NCI-H2081 treated with DMSO at 0.1 percent for 48 hours (cell line): ENCODE results near the gene CCDC146.
A peak's percentile ranks its signal among the peaks of the same experiment; 100 is the strongest.
"Not testable (repeated sequence)": the region's sequence is repeated elsewhere in the genome, so short reads cannot be mapped to it uniquely, and the experiment has no call there.

Source experiments
- DNase-seq: peaks from one replicate; lab custom pipeline; 2025; lab: John Stamatoyannopoulos, UW

Gene CCDC146

DNA sequence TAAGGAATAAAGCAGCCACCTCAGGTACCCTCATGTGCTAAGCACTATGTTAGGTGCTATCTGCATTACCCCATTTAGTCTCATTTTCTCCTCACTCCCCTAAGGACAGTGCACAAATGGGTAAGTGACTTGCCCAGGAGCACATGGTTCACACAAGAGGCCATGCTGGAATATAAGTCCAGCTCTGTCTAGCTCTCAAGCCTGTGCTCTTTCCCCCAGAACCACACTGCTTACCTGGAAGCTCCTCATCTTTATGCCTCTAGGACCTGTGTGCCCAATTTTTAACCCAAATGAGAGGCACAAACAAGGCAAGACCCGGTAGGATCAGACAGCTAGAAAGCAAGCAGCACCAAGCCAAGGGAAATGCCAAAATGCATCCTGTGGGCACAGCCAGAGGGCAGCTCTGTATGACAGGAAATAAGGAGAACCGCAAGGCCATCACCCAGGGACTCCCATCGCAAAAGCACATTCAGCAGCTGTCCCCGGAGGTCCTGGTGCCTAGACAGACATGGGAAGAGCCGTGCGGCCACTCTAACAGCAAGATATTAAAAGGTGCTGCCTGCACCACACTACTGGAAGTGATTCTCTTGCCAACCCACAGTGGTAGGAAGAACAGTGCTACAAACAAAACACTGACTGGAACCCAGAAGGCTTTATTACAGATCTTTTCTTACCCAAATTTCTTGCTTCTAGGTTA lies 205.7 kb downstream of the CCDC146 start:
- DNase-seq: no peak

DNA sequence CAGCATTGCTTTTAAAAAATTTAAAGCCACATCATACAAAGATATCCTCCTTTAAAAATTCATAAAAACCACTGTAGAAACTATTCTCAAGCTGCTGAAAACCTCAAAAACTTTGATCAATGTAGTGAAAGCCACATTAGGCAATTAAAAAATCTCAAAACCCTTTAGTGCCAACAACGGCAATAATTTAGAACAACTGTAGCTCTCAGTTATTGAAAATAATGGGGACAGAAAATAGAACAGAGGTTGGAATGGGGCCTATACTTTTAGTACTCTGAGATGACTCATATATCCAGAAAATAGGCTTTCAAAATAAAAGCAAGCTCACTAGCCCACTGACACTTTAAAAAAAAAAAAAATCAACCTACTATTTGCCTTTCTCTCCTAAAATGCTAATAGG lies 206.3 kb downstream of the CCDC146 start:
- DNase-seq: no peak

DNA sequence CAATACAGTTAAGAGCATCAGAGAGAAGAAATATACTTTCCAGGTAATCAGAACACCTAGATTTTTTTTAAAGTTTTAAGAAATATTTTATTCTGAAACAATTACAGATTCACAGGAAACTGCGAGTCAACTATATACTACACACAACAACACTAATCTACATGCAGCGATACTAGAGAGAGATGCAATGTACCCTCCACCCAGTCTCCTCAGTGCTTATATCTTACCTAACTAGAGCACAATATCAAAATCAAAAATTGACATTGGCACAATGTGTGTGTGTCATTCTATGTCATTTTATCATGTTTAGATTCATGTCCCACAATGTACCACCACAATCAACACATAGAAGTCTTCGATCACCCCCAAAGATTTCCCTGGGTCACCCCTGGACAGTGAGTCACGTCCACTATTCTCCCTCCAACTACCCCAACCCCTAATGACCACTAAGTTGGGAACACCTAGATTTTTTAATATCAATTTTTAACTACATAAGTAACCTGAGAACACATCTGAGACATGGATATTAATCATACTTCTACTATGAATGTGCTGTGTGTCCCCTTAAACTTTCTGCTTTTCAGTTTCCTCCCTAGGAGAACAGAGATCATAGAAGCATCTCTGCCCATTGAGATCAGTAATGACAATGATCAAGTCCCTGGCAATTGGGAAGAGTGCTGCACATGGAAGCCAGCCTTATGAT lies 207.2 kb downstream of the CCDC146 start:
- no peak for DNase-seq

DNA sequence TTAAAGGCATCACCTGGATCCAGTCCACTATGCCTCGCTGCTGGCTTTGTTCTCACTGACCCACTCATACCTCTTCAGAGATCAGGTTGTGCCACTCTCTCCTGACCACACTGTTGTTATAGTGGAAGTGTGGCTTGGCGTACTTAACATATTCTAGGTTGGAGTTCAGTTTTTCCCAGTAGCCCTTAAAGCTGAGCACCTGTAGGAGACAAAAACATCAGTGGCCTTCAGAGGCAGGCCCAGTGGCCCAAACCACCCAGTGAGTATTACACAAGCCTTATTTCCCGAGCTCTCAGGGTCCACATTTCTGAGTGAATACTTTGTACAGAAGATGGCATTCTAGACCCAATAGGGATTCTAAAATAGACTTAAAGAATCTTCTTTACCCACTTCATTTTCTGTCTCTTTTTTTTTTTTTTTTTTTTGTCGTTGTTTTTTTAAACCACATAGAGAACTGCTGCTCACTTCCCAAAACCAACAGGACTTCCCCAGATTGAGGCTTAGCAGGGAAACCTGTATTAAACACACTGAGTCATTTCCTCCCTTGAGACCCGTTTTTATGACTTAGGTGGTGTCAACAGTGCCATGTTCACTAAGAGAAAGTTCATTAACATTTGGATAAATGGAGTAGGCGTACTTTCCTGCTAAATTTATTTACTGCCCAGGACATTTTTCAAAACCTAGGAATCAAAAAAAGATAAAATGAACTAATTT lies 207.9 kb downstream of the CCDC146 start:
- no peak for DNase-seq

DNA sequence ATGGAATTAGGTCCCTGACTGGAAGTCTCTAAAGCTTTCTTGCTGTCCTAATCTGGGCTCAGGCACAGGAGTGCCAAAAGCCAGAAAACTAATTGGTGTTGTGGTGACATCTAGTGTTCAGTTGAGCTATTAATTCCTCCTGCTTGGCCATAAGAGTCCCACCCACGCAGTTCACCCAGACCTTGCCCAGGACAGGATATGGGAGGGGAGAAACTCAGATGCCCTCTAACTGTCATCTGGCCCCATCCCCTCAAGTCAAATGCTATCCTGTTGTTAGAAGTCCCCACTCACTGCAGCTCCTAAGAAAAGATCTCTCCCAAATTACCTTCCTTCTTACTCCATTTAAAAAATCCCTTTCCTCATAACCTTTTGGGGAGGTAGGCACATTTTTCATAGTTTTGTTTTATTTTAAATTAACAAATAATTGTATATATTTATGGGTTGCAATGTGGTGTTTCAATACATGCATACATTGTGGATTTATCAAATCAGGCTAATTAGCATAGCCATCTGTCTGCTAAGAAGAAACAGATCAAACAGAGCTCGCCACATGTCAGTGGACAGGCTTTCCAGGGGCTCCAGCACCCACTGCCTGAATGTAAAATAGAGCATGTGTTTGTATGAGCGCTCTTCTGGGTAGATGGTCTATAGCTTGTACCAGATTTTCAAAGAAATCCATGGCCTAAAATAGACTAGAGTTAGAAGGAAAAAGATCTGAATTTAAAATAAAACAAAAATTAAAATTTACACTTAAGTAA lies 209.7 kb downstream of the CCDC146 start:
- peak; percentile 62 for DNase-seq

DNA sequence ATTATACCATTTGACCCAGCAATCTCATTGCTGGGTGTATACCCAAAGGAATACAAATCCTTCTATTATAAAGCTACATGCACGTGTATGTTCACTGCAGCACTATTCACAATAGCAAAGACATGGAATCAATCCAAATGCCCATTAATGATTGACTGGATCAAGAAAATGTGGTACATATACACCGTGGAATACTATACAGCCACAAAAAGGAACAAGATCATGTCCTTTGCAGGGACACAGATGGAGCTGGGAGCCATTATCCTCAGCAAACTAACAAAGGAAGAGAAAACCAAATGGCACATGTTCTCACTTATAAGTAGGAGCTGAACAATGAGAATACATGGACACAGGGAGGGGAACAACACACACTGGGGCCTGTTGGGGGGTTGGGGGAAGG lies 211.6 kb downstream of the CCDC146 start:
- not testable (repeated sequence) for DNase-seq

DNA sequence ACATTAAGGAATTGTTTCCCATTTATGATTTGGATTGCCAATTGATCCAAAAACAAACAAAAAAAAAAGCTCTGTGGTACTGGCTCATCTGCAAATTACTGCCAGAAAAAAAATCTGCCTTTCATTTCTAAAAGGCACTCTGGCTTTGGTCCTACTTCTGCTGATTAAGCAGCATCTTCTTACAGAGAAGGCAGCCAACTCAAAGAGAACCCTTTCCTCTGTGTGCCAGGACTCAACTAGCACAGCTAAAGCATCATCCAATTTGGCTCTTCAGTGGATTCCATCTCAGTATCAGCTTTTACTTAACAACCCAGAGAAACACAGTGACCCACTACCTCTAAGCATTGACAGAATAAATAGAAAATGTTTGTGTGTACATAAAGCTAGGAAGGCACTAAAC lies 213.2 kb downstream of the CCDC146 start:
- DNase-seq: no peak

DNA sequence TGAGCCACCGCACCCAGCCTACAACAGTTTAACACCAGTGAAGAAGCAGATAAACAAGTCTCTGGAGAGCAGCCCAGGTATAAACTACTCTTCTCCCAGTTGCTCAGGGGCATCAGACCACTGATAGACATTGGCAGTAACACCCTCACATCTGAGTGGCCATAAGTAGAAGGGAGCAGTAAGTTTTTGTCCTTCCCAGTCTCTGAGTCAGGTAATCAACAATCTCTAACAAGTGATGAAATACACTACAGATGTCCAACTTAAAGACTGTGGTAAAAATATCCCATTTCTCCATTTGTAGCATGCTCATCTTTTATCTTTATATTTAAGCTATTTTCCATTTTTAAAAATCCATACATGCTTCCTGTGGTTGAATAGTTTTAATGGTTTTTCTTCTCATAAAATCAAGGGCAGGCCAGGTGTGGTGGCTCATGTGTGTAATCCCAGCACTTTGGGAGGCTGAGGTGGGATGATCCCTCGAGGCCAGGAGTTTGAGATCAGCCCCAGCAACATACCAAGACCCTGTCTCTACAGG lies 215.1 kb downstream of the CCDC146 start:
- DNase-seq: no peak

DNA sequence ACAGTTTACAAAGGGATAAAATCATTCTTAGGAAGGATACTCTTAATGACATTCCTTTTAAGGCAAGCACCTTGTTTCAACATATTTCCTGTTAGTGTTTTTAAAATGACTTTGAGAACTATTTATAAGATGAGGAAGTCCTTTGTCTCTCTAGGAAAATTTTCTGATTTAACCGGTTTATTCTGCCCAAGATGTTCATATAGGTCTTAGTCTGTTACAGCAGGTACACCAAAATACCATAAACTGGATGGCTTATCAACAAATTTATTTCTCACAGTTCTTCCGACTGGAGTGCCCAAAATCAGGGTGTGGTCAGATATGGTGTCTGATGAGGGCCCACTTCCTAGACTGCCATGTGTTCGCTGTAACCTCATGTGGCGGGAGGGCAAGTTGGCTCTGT lies 215.8 kb downstream of the CCDC146 start:
- DNase-seq: no peak

DNA sequence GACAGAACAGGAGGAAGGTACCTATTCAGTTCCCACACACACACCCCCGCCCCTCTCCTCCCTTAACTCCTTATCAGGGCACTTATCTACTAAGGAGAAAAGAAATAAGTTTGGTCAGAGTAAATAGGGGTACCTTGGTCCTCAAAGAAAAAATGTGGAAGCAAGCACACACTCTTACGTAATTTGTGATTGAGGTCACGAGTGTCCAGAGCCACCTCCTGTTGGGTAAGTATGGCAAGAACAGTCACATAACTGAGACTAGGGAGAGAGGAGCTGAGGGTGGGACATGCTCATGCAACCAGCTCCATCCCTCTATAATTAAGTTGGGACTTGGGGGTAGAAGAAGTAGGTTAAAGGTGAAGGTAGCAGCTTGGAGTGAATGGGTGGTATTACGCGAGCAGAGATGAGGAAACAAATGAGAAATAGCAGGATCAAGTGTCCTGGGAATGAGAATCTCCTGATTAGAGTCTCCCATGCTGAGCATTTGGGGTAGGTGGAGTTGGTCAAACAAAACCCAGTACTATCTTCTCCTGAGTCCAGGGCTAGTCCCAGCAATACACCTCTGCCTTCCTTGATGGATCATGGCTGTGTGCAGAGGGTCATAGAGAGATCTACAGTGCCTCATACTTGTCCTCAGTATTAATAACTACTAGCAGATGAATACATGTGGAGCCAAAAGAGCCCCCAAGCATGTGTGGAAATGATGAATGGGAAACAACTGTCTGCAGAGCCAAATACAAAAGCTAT lies 216.6 kb downstream of the CCDC146 start:
- no peak for DNase-seq

DNA sequence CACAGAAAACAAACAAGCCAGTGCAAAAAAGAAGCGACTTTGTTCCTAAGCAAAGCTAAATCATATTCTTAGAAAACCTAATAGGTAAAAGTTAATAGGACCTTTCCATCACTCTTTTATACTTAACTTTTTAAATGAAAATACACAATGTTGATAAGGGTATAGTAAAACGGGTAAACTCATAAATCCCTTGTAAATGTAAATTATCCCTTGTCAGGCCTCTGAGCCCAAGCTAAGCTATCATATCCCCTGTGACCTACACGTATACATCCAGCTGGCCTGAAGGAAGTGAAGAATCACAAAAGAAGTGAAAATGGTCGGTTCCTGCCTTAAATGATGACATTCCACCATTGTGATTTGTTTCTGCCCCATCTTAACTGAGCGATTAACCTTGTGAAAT lies 217.3 kb downstream of the CCDC146 start:
- no peak for DNase-seq
